ENCODE data around the gene TOX3. TPM values are rescaled to one million over a fixed set of nuclear protein-coding genes. Genes with fewer than 3 reads are reported as not detected.

Gene TOX3
- total RNA-seq, 1 donor from 2014 or later: 48.1 TPM

DNA sequence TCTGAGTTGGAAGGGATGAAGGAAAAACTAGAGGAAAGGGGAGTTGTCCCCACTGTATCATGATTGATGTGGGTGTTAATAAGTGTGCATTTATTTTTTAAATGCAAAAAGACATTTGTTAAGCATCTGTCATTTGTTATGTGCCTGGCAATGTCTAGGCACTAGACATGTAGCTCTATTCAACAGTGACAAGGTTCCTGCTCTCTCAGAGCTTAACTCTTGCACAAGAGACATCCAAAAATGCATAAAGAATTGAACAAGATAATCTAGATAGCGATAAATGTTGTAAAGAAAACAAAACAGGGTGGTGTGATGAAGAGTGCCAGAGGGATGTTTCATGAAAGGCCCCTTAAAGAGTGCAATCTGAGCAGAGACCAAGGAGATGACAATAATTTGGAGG lies 148.9 kb downstream of the TOX3 start:
- no peak overlapping the region for H3K9ac ChIP-seq
- no peak for TF ChIP-seq EZH2phosphoT487 (IDR thresholded peaks at IDR 0.05)
- TF ChIP-seq EZH2 (IDR thresholded peaks at IDR 0.05): no peak
- TF ChIP-seq, protein P1, sequence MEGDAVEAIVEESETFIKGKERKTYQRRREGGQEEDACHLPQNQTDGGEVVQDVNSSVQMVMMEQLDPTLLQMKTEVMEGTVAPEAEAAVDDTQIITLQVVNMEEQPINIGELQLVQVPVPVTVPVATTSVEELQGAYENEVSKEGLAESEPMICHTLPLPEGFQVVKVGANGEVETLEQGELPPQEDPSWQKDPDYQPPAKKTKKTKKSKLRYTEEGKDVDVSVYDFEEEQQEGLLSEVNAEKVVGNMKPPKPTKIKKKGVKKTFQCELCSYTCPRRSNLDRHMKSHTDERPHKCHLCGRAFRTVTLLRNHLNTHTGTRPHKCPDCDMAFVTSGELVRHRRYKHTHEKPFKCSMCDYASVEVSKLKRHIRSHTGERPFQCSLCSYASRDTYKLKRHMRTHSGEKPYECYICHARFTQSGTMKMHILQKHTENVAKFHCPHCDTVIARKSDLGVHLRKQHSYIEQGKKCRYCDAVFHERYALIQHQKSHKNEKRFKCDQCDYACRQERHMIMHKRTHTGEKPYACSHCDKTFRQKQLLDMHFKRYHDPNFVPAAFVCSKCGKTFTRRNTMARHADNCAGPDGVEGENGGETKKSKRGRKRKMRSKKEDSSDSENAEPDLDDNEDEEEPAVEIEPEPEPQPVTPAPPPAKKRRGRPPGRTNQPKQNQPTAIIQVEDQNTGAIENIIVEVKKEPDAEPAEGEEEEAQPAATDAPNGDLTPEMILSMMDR (IDR thresholded peaks at IDR 0.05): no peak
- H2AFZ ChIP-seq (replicated peaks): no peak overlapping the region
- H3K27ac Mint-ChIP-seq: no peak overlapping the region
- no peaks in the 10 kb centered on the region for H4K20me1 ChIP-seq (ENCODE audit: low read depth)
- H3K27me3 Mint-ChIP-seq (ENCODE audit: insufficient read depth, low read depth): no peaks in the 10 kb centered on the region
- H3F3A ChIP-seq (ENCODE audit: low read depth): no peaks in the 10 kb centered on the region
- H3K36me3 ChIP-seq: no peaks in the 10 kb centered on the region
- DNase-seq (ENCODE audit: low spot score): no peak
- no peak overlapping the region for H3K4me2 ChIP-seq
- H3K79me2 ChIP-seq (ENCODE audit: low read depth): no peaks in the 10 kb centered on the region
- H3K9me3 ChIP-seq (ENCODE audit: low read depth): no peaks in the 10 kb centered on the region
- H3K4me3 Mint-ChIP-seq: no peak overlapping the region
- no peaks in the 10 kb centered on the region for H3K4me1 Mint-ChIP-seq
- no peak overlapping the region for H3K4me3 ChIP-seq
- H3K36me3 Mint-ChIP-seq: no peaks in the 10 kb centered on the region
- H3K4me1 ChIP-seq: no peaks in the 10 kb centered on the region
- no peaks in the 10 kb centered on the region for H3K9me3 Mint-ChIP-seq
- H3K27ac ChIP-seq: no peak overlapping the region
- H3K27me3 ChIP-seq: no peaks in the 10 kb centered on the region

GRCh38 chr16:52393448-52393847 lies 153.5 kb downstream of the TOX3 start:
- Histone ChIP-seq H3K9me3 (ENCODE audit: low read depth) (no peaks in the 10 kb centered on the region), H3F3A (ENCODE audit: low read depth) (no peaks in the 10 kb centered on the region), H4K20me1 (ENCODE audit: low read depth) (no peaks in the 10 kb centered on the region), H3K79me2 (ENCODE audit: low read depth) (no peaks in the 10 kb centered on the region), H3K4me3 (no peak overlapping the region), H3K4me1 (no peaks in the 10 kb centered on the region), H3K9ac (no peak overlapping the region), H3K36me3 (no peaks in the 10 kb centered on the region), H3K4me2 (no peak overlapping the region), H3K27me3 (no peaks in the 10 kb centered on the region), H2AFZ (replicated peaks) (no peak overlapping the region), H3K27ac (no peak overlapping the region)
- H3K27ac Mint-ChIP-seq: no peak overlapping the region
- no peak overlapping the region for H3K4me3 Mint-ChIP-seq
- no peaks in the 10 kb centered on the region for H3K9me3 Mint-ChIP-seq
- no peaks in the 10 kb centered on the region for H3K4me1 Mint-ChIP-seq
- no peaks in the 10 kb centered on the region for H3K27me3 Mint-ChIP-seq (ENCODE audit: insufficient read depth, low read depth)
- H3K36me3 Mint-ChIP-seq: no peaks in the 10 kb centered on the region
- no peak for DNase-seq (ENCODE audit: low spot score)
- TF ChIP-seq EZH2 (IDR thresholded peaks at IDR 0.05) (no peak), EZH2phosphoT487 (IDR thresholded peaks at IDR 0.05) (no peak)
- TF ChIP-seq, protein P1 (IDR thresholded peaks at IDR 0.05): no peak

DNA sequence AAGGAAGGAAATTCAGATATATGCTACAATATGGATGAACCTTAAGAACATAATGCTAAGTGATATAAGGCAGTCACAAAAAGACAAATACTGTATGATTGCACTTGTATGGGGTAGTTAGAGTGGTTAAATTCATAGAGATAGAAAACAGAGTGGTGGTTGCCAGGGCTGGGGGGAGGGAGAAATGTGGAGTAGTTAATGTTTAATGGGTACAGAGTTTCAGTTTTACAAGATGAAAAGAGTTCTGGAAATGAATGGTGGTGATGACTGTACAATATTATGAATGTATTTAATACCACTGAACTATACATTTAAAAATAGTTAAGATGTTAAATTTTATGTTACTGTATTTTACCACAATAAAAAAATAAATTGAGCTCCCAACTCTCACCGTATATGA lies 157.9 kb downstream of the TOX3 start:
- Mint-ChIP-seq H3K27ac (no peak overlapping the region), H3K36me3 (no peaks in the 10 kb centered on the region), H3K4me3 (no peak overlapping the region)

More for the DNA sequence above, 157.9 kb downstream of the TOX3 start:
- H3K4me1 ChIP-seq: no peaks in the 10 kb centered on the region
- peaks cover 4% of the 10 kb centered on the region for H3K27me3 Mint-ChIP-seq (ENCODE audit: insufficient read depth, low read depth)
- H3K9me3 ChIP-seq (ENCODE audit: low read depth): no peaks in the 10 kb centered on the region
- no peak overlapping the region for H2AFZ ChIP-seq (replicated peaks)
- no peaks in the 10 kb centered on the region for H3K27me3 ChIP-seq
- no peaks in the 10 kb centered on the region for H3F3A ChIP-seq (ENCODE audit: low read depth)
- no peak for DNase-seq (ENCODE audit: low spot score)
- no peaks in the 10 kb centered on the region for H4K20me1 ChIP-seq (ENCODE audit: low read depth)
- H3K4me3 ChIP-seq: no peak overlapping the region
- no peak overlapping the region for H3K9ac ChIP-seq
- H3K27ac ChIP-seq: no peak overlapping the region
- no peaks in the 10 kb centered on the region for H3K9me3 Mint-ChIP-seq
- H3K36me3 ChIP-seq: no peaks in the 10 kb centered on the region
- no peaks in the 10 kb centered on the region for H3K4me1 Mint-ChIP-seq
- no peaks in the 10 kb centered on the region for H3K79me2 ChIP-seq (ENCODE audit: low read depth)
- TF ChIP-seq, protein P1 (IDR thresholded peaks at IDR 0.05): no peak
- H3K4me2 ChIP-seq: no peak overlapping the region

All from neural progenitor cell (in vitro differentiated cells).